ENCODE results near the gene PCDH8. TPM values are rescaled to one million over a fixed set of nuclear protein-coding genes. Genes with fewer than 3 reads are reported as not detected.
A peak's percentile ranks its signal among the peaks of the same experiment; 100 is the strongest.

The PCDH8 gene
- total RNA-seq, 1 experiment from 2014 or later, result not detected

DNA sequence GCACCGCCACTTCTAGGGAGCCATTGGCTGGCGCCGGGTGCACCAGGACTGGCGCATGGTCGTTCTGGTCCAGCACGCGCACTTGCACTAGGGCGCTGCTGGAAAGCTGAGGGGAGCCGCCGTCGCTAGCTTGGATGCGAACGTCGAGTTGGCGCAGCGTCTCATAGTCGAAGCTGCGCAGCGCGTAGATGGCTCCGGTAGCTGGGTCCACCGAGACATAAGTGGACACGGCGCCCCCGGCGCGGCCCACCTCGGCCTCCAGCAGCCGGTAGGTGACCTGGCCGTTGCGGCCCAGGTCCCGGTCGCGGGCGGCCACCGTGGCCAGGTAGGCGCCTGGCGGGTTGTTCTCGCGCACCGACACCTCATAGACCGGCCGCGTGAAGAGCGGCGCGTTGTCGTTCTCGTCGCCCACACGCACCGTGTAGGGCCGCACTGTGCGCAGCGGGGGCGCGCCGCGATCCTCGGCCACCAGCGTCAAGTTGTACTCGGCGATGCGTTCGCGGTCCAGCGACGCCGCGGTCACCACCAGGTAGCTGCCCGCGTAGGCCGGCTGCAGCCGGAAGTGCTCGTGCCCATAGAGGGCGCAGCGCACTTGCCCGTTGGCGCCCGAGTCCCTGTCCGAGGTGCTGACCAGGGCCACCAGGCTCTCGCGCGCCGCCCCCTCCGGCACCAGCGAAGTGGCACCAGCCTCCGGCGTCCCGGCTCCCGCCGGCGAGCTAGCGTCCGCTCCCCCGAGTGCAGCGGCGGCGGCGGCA is 1.7 kb downstream of the PCDH8 start:
- TF ChIP-seq, protein P1, sequence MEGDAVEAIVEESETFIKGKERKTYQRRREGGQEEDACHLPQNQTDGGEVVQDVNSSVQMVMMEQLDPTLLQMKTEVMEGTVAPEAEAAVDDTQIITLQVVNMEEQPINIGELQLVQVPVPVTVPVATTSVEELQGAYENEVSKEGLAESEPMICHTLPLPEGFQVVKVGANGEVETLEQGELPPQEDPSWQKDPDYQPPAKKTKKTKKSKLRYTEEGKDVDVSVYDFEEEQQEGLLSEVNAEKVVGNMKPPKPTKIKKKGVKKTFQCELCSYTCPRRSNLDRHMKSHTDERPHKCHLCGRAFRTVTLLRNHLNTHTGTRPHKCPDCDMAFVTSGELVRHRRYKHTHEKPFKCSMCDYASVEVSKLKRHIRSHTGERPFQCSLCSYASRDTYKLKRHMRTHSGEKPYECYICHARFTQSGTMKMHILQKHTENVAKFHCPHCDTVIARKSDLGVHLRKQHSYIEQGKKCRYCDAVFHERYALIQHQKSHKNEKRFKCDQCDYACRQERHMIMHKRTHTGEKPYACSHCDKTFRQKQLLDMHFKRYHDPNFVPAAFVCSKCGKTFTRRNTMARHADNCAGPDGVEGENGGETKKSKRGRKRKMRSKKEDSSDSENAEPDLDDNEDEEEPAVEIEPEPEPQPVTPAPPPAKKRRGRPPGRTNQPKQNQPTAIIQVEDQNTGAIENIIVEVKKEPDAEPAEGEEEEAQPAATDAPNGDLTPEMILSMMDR (IDR thresholded peaks at IDR 0.05; ENCODE audit: unreplicated experiment), result no peak
- intact Hi-C loops (cut with micrococcal nuclease; ENCODE audit: unreplicated experiment), result no loop called here
- no peak overlapping the region for H3K27ac Mint-ChIP-seq (ENCODE audit: unreplicated experiment)
- BruUV-seq (replicated peaks), result no TSS peak
- H3K27me3 Mint-ChIP-seq (ENCODE audit: unreplicated experiment), result peaks cover 49% of the 10 kb centered on the region
- peaks cover 21% of the 10 kb centered on the region for H3K4me1 Mint-ChIP-seq (ENCODE audit: low read depth, unreplicated experiment)
- H3K9me3 Mint-ChIP-seq (ENCODE audit: low read depth, unreplicated experiment), result peaks cover 3% of the 10 kb centered on the region
- no peak overlapping the region for H3K4me3 Mint-ChIP-seq (ENCODE audit: low read depth, unreplicated experiment)
- no peak for DNase-seq
- H3K36me3 Mint-ChIP-seq (ENCODE audit: insufficient read depth, unreplicated experiment), result peaks cover 10% of the 10 kb centered on the region
- CTCF ChIA-PET, result no interaction called here

DNA sequence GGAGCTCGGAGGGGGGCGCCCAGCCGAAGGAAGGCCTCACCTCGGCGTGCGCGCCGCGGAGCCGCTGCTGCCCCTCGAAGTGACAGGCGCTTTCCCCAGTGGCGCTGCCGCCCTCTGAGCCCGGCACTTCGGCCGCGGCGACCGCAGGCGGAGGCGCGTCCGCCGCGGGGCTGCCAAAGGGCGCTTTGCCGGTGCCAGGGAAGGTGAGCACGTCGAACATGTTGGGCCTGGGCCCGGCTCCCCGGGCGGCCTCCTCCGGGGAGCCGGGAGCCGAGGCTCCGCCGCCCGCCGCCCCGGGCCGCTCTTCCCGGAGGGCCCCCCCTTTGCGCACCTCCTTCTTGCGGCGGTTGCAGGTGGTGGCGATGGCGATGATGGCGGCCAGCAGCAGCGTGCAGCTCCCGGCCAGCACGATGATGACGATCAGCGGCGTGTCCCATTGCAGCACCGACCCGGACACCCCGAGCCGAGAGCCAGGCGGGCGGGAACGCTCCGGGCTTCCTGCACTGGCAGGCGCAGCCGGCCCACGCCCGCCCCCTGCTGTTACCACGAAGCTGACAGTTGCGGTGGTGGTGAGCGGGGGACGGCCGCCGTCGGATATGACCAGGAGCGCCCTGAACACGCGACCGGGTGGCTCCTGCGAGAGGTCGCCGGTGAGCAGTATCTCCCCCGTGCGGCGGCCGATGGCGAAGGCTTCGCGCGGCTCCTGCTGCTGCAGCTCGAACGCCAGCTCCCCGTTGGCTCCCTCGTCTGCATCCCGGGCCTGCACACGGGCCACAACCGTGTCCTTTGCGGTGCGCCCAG is 2.5 kb downstream of the PCDH8 start:
- intact Hi-C loops (cut with micrococcal nuclease; ENCODE audit: unreplicated experiment), result no loop called here
- CTCF ChIA-PET, result no interaction called here
- DNase-seq, result no peak
- Mint-ChIP-seq H3K27me3 (ENCODE audit: unreplicated experiment) (peaks cover 56% of the 10 kb centered on the region), H3K9me3 (ENCODE audit: low read depth, unreplicated experiment) (peaks cover 3% of the 10 kb centered on the region), H3K36me3 (ENCODE audit: insufficient read depth, unreplicated experiment) (peaks cover 6% of the 10 kb centered on the region), H3K4me1 (ENCODE audit: low read depth, unreplicated experiment) (peaks cover 21% of the 10 kb centered on the region), H3K27ac (ENCODE audit: unreplicated experiment) (no peak overlapping the region), H3K4me3 (ENCODE audit: low read depth, unreplicated experiment) (no peak overlapping the region)
- TF ChIP-seq, protein P1 (IDR thresholded peaks at IDR 0.05; ENCODE audit: unreplicated experiment), result peak; percentile 13
- BruUV-seq (replicated peaks), result no TSS peak

DNA sequence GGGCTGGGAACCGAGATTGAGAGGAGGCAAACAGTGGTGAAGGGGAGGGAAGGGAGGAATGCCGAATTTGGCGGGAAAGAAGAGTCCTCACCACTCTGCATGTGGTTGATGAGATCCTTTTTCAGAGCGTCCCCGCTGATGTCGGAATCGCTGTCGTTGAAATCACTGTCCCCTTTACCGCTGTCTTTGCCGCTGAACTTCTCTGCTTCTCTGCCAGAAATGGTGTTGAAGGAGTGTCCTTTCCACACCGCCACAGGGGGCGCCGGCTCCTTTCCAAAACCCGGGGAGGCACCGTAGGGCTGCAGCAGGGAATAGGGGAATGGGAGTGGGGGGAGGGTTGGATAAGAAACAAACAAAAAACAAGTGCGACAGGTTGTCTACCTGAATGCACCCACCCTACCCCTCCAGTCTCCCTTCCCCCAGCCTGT is 3.1 kb downstream of the PCDH8 start:
- TF ChIP-seq, protein P1 (IDR thresholded peaks at IDR 0.05; ENCODE audit: unreplicated experiment), result no peak
- Mint-ChIP-seq H3K27ac (ENCODE audit: unreplicated experiment) (no peak overlapping the region), H3K27me3 (ENCODE audit: unreplicated experiment) (peaks cover 56% of the 10 kb centered on the region), H3K36me3 (ENCODE audit: insufficient read depth, unreplicated experiment) (no peaks in the 10 kb centered on the region), H3K4me3 (ENCODE audit: low read depth, unreplicated experiment) (no peak overlapping the region), H3K4me1 (ENCODE audit: low read depth, unreplicated experiment) (peaks cover 15% of the 10 kb centered on the region), H3K9me3 (ENCODE audit: low read depth, unreplicated experiment) (peaks cover 3% of the 10 kb centered on the region)
- intact Hi-C loops (cut with micrococcal nuclease; ENCODE audit: unreplicated experiment), result no loop called here
- DNase-seq, result no peak
- no TSS peak for BruUV-seq (replicated peaks)
- CTCF ChIA-PET, result no interaction called here

DNA sequence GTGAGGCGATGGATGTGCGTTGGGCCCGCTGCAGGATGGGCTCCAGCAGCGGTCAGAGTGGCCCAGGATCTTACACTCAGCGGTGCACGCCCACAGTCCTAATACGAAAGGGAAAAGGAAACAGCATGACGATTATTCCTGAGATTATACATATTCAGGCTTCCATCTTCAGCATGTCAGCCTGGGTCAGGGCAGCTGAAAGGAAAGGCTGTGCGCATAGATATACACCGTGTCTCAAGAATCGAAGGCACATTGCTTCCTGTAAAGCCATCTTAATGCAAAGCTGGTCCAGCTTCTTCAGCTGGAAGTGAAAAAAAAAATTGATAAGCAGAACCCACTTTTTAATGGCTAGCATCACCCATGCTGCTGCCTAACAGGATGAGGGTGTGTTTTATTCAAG is 3.6 kb downstream of the PCDH8 start:
- CTCF ChIA-PET, result no interaction called here
- peaks cover 10% of the 10 kb centered on the region for H3K4me1 Mint-ChIP-seq (ENCODE audit: low read depth, unreplicated experiment)
- H3K36me3 Mint-ChIP-seq (ENCODE audit: insufficient read depth, unreplicated experiment), result no peaks in the 10 kb centered on the region
- peaks cover 3% of the 10 kb centered on the region for H3K9me3 Mint-ChIP-seq (ENCODE audit: low read depth, unreplicated experiment)
- no peak overlapping the region for H3K27ac Mint-ChIP-seq (ENCODE audit: unreplicated experiment)
- H3K27me3 Mint-ChIP-seq (ENCODE audit: unreplicated experiment), result peaks cover 56% of the 10 kb centered on the region
- H3K4me3 Mint-ChIP-seq (ENCODE audit: low read depth, unreplicated experiment), result no peak overlapping the region
- no TSS peak for BruUV-seq (replicated peaks)
- TF ChIP-seq, protein P1 (IDR thresholded peaks at IDR 0.05; ENCODE audit: unreplicated experiment), result no peak
- intact Hi-C loops (cut with micrococcal nuclease; ENCODE audit: unreplicated experiment), result no loop called here
- no peak for DNase-seq

All from Calu3 (cell line).